Endothelial cell of umbilical vein (primary cell): ENCODE data around the gene KCTD21. TPM values are rescaled to one million over a fixed set of nuclear protein-coding genes. Genes with fewer than 3 reads are reported as not detected.

Source experiments
- BruUV-seq: library from RNA; stranded (reverse); fragments of 400-500 nt; replicated peaks from 2 replicates; lab custom pipeline; 2021; lab: Mats Ljungman, UMichigan
- CTCF ChIA-PET: fragments of 300-600, 350-600 bp; sonication (Branson Sonifier 250); formaldehyde crosslinking; loops from one replicate; lab custom pipeline; 2021; ENCODE audit warnings: antibody characterized with exemption, inconsistent platforms; lab: Charles Lee
- POLR2A ChIA-PET: fragments of 300-600, 350-600 bp; sonication (Branson Sonifier 250); formaldehyde crosslinking; loops from one replicate; lab custom pipeline; 2021; ENCODE audit warnings: antibody characterized with exemption, inconsistent platforms; lab: Charles Lee
- DNase-seq: peaks from one replicate; pipeline ENCODE4 v3.0.0-alpha.2; 2011; ENCODE audit warnings: low read depth, low spot score
- FAIRE-seq: peaks from 2 replicates; lab custom pipeline; 2011; peaks lifted over from hg19 to GRCh38; lab: Jason Lieb, UNC
- H2AFZ ChIP-seq: 2 replicates; pipeline ENCODE4 v1.6.0; 2012; ENCODE audit warnings: low read depth, low read length, control low read depth, inconsistent platforms
- H3K27ac ChIP-seq: 2 replicates; pipeline ENCODE4 v1.5.1; 2011; ENCODE audit warnings: low read depth, mild to moderate bottlenecking, control low read depth, low read length, moderate library complexity; ENCODE audit not compliant: insufficient read depth
- H3K27me3 ChIP-seq, 2 experiments: 2 replicates each; pipeline versions ENCODE4 v1.6.0 to v1.6.1; 2011; ENCODE audit warnings: low read length in 2 of 2, mixed read lengths in 1 of 2; ENCODE audit not compliant: control insufficient read depth in 2 of 2, insufficient read depth in 2 of 2
- H3K36me3 ChIP-seq, 2 experiments: 2 replicates in 1 of 2; 3 replicates in 1 of 2; pipeline ENCODE4 v1.5.1; 2011; ENCODE audit warnings: low read length in 2 of 2, mild to moderate bottlenecking in 1 of 2, moderate library complexity in 1 of 2; ENCODE audit not compliant: control insufficient read depth in 2 of 2, insufficient read depth in 2 of 2; ENCODE audit errors: extremely low read depth in 1 of 2
- H3K4me1 ChIP-seq: 3 replicates; pipeline ENCODE4 v1.5.1; 2011; ENCODE audit warnings: mild to moderate bottlenecking, low read length; ENCODE audit not compliant: control insufficient read depth, insufficient read depth; ENCODE audit errors: extremely low read depth
- H3K4me2 ChIP-seq: 2 replicates; pipeline ENCODE4 v1.6.1; 2011; ENCODE audit warnings: low read length, control low read depth, mixed read lengths; ENCODE audit not compliant: insufficient read depth
- H3K4me3 ChIP-seq, 3 experiments: fragments of 200-600 bp in 1 of 3; sonication (generic), shearing (Covaris generic) in 1 of 3; replicated peaks in 1 of 3; 2 replicates each; pipeline ENCODE4 v1.5.1; 2011 to 2016; ENCODE audit warnings: control low read depth in 3 of 3, low read length in 3 of 3, mild to moderate bottlenecking in 2 of 3, inconsistent platforms in 1 of 3, low read depth in 1 of 3, moderate library complexity in 1 of 3; ENCODE audit not compliant: insufficient read depth in 1 of 3
- H3K79me2 ChIP-seq: 2 replicates; pipeline ENCODE4 v1.6.0; 2012; ENCODE audit warnings: low read length, inconsistent platforms; ENCODE audit not compliant: control insufficient read depth, insufficient read depth
- H3K9ac ChIP-seq: replicated peaks from 2 replicates; pipeline ENCODE3; 2011; ENCODE audit warnings: low read length, control low read depth; ENCODE audit not compliant: insufficient read depth; ENCODE audit errors: extremely low read depth
- H3K9me1 ChIP-seq: replicated peaks from 3 replicates; pipeline ENCODE4 v1.6.0; 2011; ENCODE audit warnings: mild to moderate bottlenecking, low read length; ENCODE audit not compliant: control insufficient read depth, insufficient read depth; ENCODE audit errors: extremely low read depth
- H3K9me3 ChIP-seq: replicated peaks from 2 replicates; pipeline ENCODE4 v1.5.1; 2012; ENCODE audit warnings: low read length, inconsistent platforms; ENCODE audit not compliant: control insufficient read depth, insufficient read depth
- H4K20me1 ChIP-seq: replicated peaks from 2 replicates; pipeline ENCODE3; 2011; ENCODE audit warnings: mild to moderate bottlenecking, low read length; ENCODE audit not compliant: control insufficient read depth, insufficient read depth; ENCODE audit errors: extremely low read depth
- CTCF ChIP-seq, 2 donors: IDR thresholded peaks; 1 replicate in 1 of 2; 2 replicates in 1 of 2; pipeline ENCODE4 v1.5.1; 2011; ENCODE audit warnings: low read length in 2 of 2, mild to moderate bottlenecking in 2 of 2, moderate library complexity in 2 of 2, control low read depth in 1 of 2, inconsistent platforms in 1 of 2, low read depth in 1 of 2; ENCODE audit not compliant: insufficient read depth in 1 of 2; ENCODE audit errors: extremely low read depth in 1 of 2
- EZH2 ChIP-seq: IDR thresholded peaks from 2 replicates; pipeline ENCODE4 v1.6.1; 2012; ENCODE audit warnings: borderline replicate concordance, low read depth, mild to moderate bottlenecking, moderate library complexity, low read length, inconsistent platforms; ENCODE audit not compliant: severe bottlenecking
- FOS ChIP-seq: IDR thresholded peaks from 2 replicates; pipeline ENCODE4 v1.6.1; 2011; ENCODE audit warnings: mild to moderate bottlenecking, low read length, moderate library complexity, borderline replicate concordance; ENCODE audit not compliant: insufficient read depth
- GATA2 ChIP-seq: IDR thresholded peaks from 2 replicates; pipeline ENCODE4 v1.7.0; 2011; ENCODE audit warnings: low read depth, mild to moderate bottlenecking, moderate library complexity, mixed read lengths, low read length; ENCODE audit not compliant: insufficient read length, insufficient read depth
- JUN ChIP-seq: IDR thresholded peaks from 2 replicates; pipeline ENCODE4 v1.6.1; 2011; ENCODE audit warnings: borderline replicate concordance, low read depth; ENCODE audit not compliant: insufficient read length, insufficient read depth
- MAX ChIP-seq: IDR thresholded peaks from 2 replicates; pipeline ENCODE4 v1.6.1; 2011; ENCODE audit not compliant: insufficient read depth, insufficient read length
- MYC ChIP-seq: IDR thresholded peaks from one replicate; pipeline ENCODE4 v1.6.1; 2011; ENCODE audit warnings: mild to moderate bottlenecking, low read depth, low read length
- POLR2A ChIP-seq: IDR thresholded peaks from 2 replicates; pipeline ENCODE4 v1.6.1; 2012; ENCODE audit warnings: low read depth, mild to moderate bottlenecking, control low read depth, low read length
- POLR2AphosphoS5 ChIP-seq: IDR thresholded peaks from 2 replicates; pipeline ENCODE4 v1.6.1; 2012; ENCODE audit warnings: low read depth, mild to moderate bottlenecking, control low read depth, low read length, moderate library complexity; ENCODE audit not compliant: insufficient read depth
- dilution Hi-C: fragments of 300-500 bp; cut with MboI; formaldehyde crosslinking; loops from one replicate; pipeline ENCODE4 v1.15.0; 2019; ENCODE audit warnings: low sequenced_read_pairs; ENCODE audit not compliant: extremely low pct_ligation_motif_present
- intact Hi-C: fragments of 100-400 bp; cut with micrococcal nuclease; formaldehyde crosslinking; loops from one replicate; pipeline ENCODE4 v1.10.0; 2022
- polyA plus RNA-seq, 4 experiments: library from polyadenylated mRNA; depleted of rRNA in 3 of 4; stranded (reverse) in 3 of 4; unstranded in 1 of 4; fragments of >200 nt; gene quantifications; 2 replicates each; pipeline versions ENCODE4 v1.2.1 to v1.2.3, GENCODE V29; 2011 to 2012; ENCODE audit warnings: missing spikeins in 1 of 4
- total RNA-seq: library from RNA; stranded (reverse); gene quantifications from 2 replicates; pipeline ENCODE4 v1.2.3, GENCODE V29; 2021

Gene KCTD21
- total and polyA plus RNA-seq, 2 donors (not counting 3 experiments of a cell fraction or from before 2014, with no cell fraction given), result 8.5 to 11.9 TPM

GRCh38 chr11:78163828-78164227, 24.6 kb downstream of the KCTD21 start:
- Histone ChIP-seq H3K9ac (no peak overlapping the region), H3K27ac (no peak overlapping the region), H3K4me1 (peaks cover 8% of the 10 kb centered on the region), H3K4me3 (no peak overlapping the region), H4K20me1 (no peaks in the 10 kb centered on the region), H3K9me1 (no peaks in the 10 kb centered on the region), H3K4me2 (no peak overlapping the region), H2AFZ (no peak overlapping the region), H3K9me3 (no peaks in the 10 kb centered on the region), H3K27me3 (no peaks in the 10 kb centered on the region), H3K79me2 (no peaks in the 10 kb centered on the region), H3K36me3 (no peaks in the 10 kb centered on the region)
- intact Hi-C loops (no loop called here), dilution Hi-C loops (no loop called here)
- CTCF ChIA-PET, result no interaction called here
- no peak for FAIRE-seq
- TF ChIP-seq POLR2A (no peak), MYC (no peak), EZH2 (no peak), FOS (no peak), MAX (no peak), CTCF (IDR thresholded peaks at IDR 0.05; ENCODE audit: extremely low read depth in 1 of 2, insufficient read depth in 1 of 2, low read depth in 1 of 2, low read length in 2 of 2) (no peak), JUN (no peak), POLR2AphosphoS5 (no peak), GATA2 (no peak)
- no peak for DNase-seq
- BruUV-seq, result no TSS peak
- POLR2A ChIA-PET, result no interaction called here
